Sciatic nerve (tissue), 2 donors: Measurements from ENCODE around the gene FZR1. TPM values are rescaled to one million over a fixed set of nuclear protein-coding genes. Genes with fewer than 3 reads are reported as not detected.
"Not testable (repeated sequence)": the region's sequence is repeated elsewhere in the genome, so short reads cannot be mapped to it uniquely, and the experiment has no call there.

ENCODE experiments used
- ATAC-seq: fragments of 200-7000 bp; cut with Tn5 transposase; one replicate; pipeline ENCODE4 v1.9.1; 2020; ENCODE audit warnings: mild to moderate bottlenecking, moderate library complexity
- DNase-seq: peaks from one replicate; pipeline ENCODE4 v3.0.0-alpha.2; 2020; ENCODE audit warnings: low spot score
- intact Hi-C: fragments of 100-400 bp; cut with DNase I; formaldehyde crosslinking; loops from one replicate; pipeline ENCODE4 v1.14.2; 2022
- total RNA-seq: library from RNA; stranded (reverse); fragmentation: NEBNext Ultra II Directional; extraction: Animal tissue kit (Norgen Biotek cat#: 25700); gene quantifications from one replicate; pipeline ENCODE4 v1.2.1, GENCODE V29; 2021
- donor health status: DM: no; HTN: no; CAD: no.
- donor health status: DM: no; HTN: no; CAD: no.

FZR1 gene
- total RNA-seq, 1 donor from 2014 or later: 46.1 TPM

- ATAC-seq: peak; percentile 8
- intact Hi-C loops: no loop called here
- DNase-seq: peak; percentile 82
Measured at GRCh38 chr19:3576696-3577443, 70.8 kb downstream of the FZR1 start.

- intact Hi-C loops: no loop called here
- DNase-seq: no peak
Measured at GRCh38 chr19:3577723-3578344, 71.7 kb downstream of the FZR1 start.

DNA sequence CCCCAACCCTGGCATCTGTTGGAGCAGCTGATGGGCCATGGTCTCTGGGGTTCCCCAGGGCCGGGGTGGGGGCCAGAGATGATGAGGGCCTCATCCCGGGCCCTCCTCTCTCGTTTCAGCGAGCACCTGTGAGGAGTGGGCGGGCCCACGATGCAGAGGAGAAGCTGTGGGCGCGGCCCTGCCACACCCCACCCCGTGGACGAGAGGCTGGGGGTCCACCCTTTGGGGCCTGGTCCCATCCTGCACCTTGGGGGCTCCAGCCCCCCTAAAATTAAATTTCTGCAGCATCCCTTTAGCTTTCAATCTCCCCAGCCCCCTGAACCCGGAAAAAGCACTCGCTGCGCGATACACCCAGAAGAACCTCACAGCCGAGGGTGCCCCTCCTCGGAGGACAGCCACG is 72.3 kb downstream of the FZR1 start:
- intact Hi-C loops: no loop called here

More at GRCh38 chr19:3577723-3578344, 71.7 kb downstream of the FZR1 start:
- no peak for ATAC-seq

GRCh38 chr19:3580156-3580934 is 74.2 kb downstream of the FZR1 start:
- intact Hi-C loops: no loop called here
- DNase-seq: no peak
- ATAC-seq: no peak

More for the DNA sequence above, 72.3 kb downstream of the FZR1 start:
- no peak for DNase-seq
- ATAC-seq: no peak

GRCh38 chr19:3581792-3582191 is 75.7 kb downstream of the FZR1 start:
- ATAC-seq, intact Hi-C loops, DNase-seq: not testable (repeated sequence)

DNA sequence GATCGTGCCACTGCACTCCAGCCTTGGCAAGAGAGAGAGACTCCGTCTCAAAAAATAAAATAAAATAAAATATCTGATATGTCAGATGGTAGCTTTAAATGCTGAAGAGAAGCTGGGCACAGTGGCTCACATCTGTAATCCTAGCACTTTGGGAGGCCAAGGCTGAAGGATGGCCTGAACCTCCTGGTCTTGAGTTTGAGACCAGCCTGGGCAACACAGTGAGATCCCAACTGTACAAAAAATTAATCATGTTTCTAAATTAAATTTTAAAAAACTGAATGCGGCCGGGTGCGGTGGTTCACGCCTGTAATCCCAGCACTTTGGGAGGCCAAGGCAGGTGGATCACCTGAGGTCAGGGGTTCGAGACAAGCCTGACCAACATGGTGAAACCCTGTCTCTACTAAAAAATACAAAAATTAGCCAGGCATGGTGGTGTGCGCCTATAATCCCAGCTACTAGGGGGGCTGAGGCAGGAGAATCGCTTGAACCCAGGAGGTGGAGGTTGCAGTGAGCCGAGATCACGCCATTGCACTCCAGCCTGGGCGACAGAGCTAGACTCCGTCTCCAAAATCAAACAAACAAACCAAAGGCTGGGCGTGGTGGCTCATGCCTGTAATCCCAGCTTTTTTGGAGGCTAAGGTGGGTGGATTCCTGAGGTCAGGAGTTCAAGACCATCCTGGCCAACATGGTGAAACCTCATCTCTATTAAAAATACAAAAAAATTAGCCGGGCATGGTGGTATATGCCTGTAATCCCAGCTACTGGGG is 78.1 kb downstream of the FZR1 start:
- intact Hi-C loops: loop anchor here (2.0 kb wide), 1 partner anchor 39 kb away; no protein-coding TSS in a partner anchor
- not testable (repeated sequence) for ATAC-seq, DNase-seq

GRCh38 chr19:3585301-3586126 is 79.4 kb downstream of the FZR1 start, which contains the start of gene GIPC3:
Gene GIPC3, plus strand, starts transcription at chr19:3585478. Its CDS starts 120 bp downstream, at chr19:3585598.
- DNase-seq: no peak
- ATAC-seq: peak; percentile 23
- intact Hi-C loops: loop anchor here (2.0 kb wide), 1 partner anchor 37 kb away; no protein-coding TSS in a partner anchor

DNA sequence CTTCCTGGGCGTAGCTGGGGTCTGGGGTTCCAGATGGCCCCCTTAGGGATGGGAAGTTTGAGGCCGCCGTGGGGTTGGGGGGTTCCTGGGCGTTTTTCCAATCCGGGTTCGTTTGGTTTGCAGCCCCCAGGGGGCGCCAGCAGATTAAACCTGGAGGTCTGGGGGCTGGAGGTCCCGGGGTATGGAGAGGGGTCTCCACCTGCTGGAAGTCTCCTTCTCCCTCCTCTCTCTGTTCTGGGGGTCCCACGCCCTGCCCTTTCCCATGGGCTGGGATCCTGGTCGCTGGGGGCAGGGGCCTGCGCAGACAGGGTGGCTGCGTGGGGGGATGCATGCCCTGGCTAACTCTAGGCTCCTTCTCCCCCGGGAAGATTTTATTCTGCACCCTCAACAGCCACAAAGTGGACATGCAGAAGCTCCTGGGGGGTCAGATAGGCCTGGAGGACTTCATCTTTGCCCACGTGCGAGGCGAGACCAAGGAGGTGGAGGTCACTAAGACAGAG is 80.1 kb downstream of the FZR1 start:
- no peak for DNase-seq
- no peak for ATAC-seq
- intact Hi-C loops: no loop called here

GRCh38 chr19:3586707-3587346 is 80.7 kb downstream of the FZR1 start:
- no peak for DNase-seq
- no peak for ATAC-seq
- intact Hi-C loops: no loop called here

Other genes starting within 250 kb of the FZR1 start
- gene NFIC, start 139.7 kb upstream of the FZR1 start, total RNA-seq: 178 TPM
- not detected for gene SMIM24, start 25.8 kb upstream of the FZR1 start, total RNA-seq
- not detected for gene SMIM44, start 22.9 kb upstream of the FZR1 start, total RNA-seq
- 8.4 TPM for gene DOHH, start 5.6 kb upstream of the FZR1 start, total RNA-seq
- gene TEKTIP1, start 32.9 kb downstream of the FZR1 start, total RNA-seq: 4.9 TPM
- gene MFSD12, start 51.3 kb downstream of the FZR1 start, total RNA-seq: 52.5 TPM
- gene HMG20B, start 66.6 kb downstream of the FZR1 start, total RNA-seq: 72.9 TPM
- 2.4 TPM for gene GIPC3, start 79.2 kb downstream of the FZR1 start, total RNA-seq
- gene TBXA2R, start 100.6 kb downstream of the FZR1 start, total RNA-seq: 11.2 TPM
- 19.6 TPM for gene CACTIN, start 120.5 kb downstream of the FZR1 start, total RNA-seq
- 46.9 TPM for gene PIP5K1C, start 194.2 kb downstream of the FZR1 start, total RNA-seq
- 2.1 TPM for gene TJP3, start 202.1 kb downstream of the FZR1 start, total RNA-seq